ENCODE data around the gene LRRK1. TPM values are rescaled to one million over a fixed set of nuclear protein-coding genes. Genes with fewer than 3 reads are reported as not detected.

The LRRK1 gene
- polyA plus RNA-seq, 1 donor (not counting 4 experiments of a cell fraction or from before 2014, with no cell fraction given): 6.2 TPM

- no peak for FAIRE-seq
Measured at GRCh38 chr15:101033801-101034200, 114.6 kb downstream of the LRRK1 start.

GRCh38 chr15:101035611-101036010 is 116.5 kb downstream of the LRRK1 start:
- Histone ChIP-seq H2AFZ (ENCODE audit: control insufficient read depth, low read length) (no peak overlapping the region), H3K9me1 (ENCODE audit: control insufficient read depth, extremely low read depth, insufficient read depth, low read length) (no peaks in the 10 kb centered on the region), H3K27ac (ENCODE audit: control insufficient read depth, insufficient read depth, low read length) (no peak overlapping the region), H3K9me3 (ENCODE audit: control insufficient read depth, low read depth, low read length) (no peaks in the 10 kb centered on the region), H3K4me3 (ENCODE audit: control insufficient read depth in 2 of 3, extremely low read depth in 1 of 3, insufficient read depth in 2 of 3, low read depth in 1 of 3, low read length in 3 of 3) (no peak overlapping the region), H3K4me1 (ENCODE audit: control insufficient read depth, extremely low read depth, insufficient read depth, low read length) (peaks cover 6% of the 10 kb centered on the region), H3K36me3 (ENCODE audit: control insufficient read depth in 2 of 2, extremely low read depth in 1 of 2, insufficient read depth in 2 of 2, low read length in 2 of 2) (peaks cover 1 to 4% of the 10 kb centered on the region in 2 experiments), H3K27me3 (ENCODE audit: control insufficient read depth, extremely low read depth, insufficient read depth, low read length) (no peaks in the 10 kb centered on the region), H3K9ac (ENCODE audit: control insufficient read depth, extremely low read depth, insufficient read depth, low read length) (no peak overlapping the region), H3K79me2 (ENCODE audit: control insufficient read depth, insufficient read depth, low read length) (no peaks in the 10 kb centered on the region), H3K4me2 (ENCODE audit: control insufficient read depth, extremely low read depth, insufficient read depth, low read depth, low read length) (no peak overlapping the region), H4K20me1 (ENCODE audit: control insufficient read depth, extremely low read depth, insufficient read depth, low read length) (no peaks in the 10 kb centered on the region)
- DNase-seq (ENCODE audit: low read depth, low spot score) (no peak), FAIRE-seq (no peak)
- TF ChIP-seq EZH2 (IDR thresholded peaks at IDR 0.05; ENCODE audit: low read length) (no peak), CTCF (optimal IDR thresholded peaks at IDR 0.05 in 1 of 3, IDR thresholded peaks at IDR 0.05 in 1 of 3, conservative IDR thresholded peaks at IDR 0.05 in 1 of 3; ENCODE audit: extremely low read depth in 1 of 3, insufficient read depth in 2 of 3, low read length in 3 of 3) (no peak)
- dilution Hi-C loops (cut with MboI; ENCODE audit: extremely low pct_ligation_motif_present, low sequenced_read_pairs): no loop called here

More at GRCh38 chr15:101033801-101034200, 114.6 kb downstream of the LRRK1 start:
- Histone ChIP-seq H3K9me3 (ENCODE audit: control insufficient read depth, low read depth, low read length) (no peaks in the 10 kb centered on the region), H3K27me3 (ENCODE audit: control insufficient read depth, extremely low read depth, insufficient read depth, low read length) (no peaks in the 10 kb centered on the region), H3K4me3 (ENCODE audit: control insufficient read depth in 2 of 3, extremely low read depth in 1 of 3, insufficient read depth in 2 of 3, low read depth in 1 of 3, low read length in 3 of 3) (no peak overlapping the region), H3K4me1 (ENCODE audit: control insufficient read depth, extremely low read depth, insufficient read depth, low read length) (peaks cover 6% of the 10 kb centered on the region), H3K4me2 (ENCODE audit: control insufficient read depth, extremely low read depth, insufficient read depth, low read depth, low read length) (no peak overlapping the region), H3K27ac (ENCODE audit: control insufficient read depth, insufficient read depth, low read length) (no peak overlapping the region), H3K9me1 (ENCODE audit: control insufficient read depth, extremely low read depth, insufficient read depth, low read length) (no peaks in the 10 kb centered on the region), H4K20me1 (ENCODE audit: control insufficient read depth, extremely low read depth, insufficient read depth, low read length) (no peaks in the 10 kb centered on the region), H2AFZ (ENCODE audit: control insufficient read depth, low read length) (no peak overlapping the region), H3K9ac (ENCODE audit: control insufficient read depth, extremely low read depth, insufficient read depth, low read length) (no peak overlapping the region), H3K36me3 (ENCODE audit: control insufficient read depth in 2 of 2, extremely low read depth in 1 of 2, insufficient read depth in 2 of 2, low read length in 2 of 2) (peaks cover 5 to 6% of the 10 kb centered on the region in 2 experiments), H3K79me2 (ENCODE audit: control insufficient read depth, insufficient read depth, low read length) (no peaks in the 10 kb centered on the region)
- dilution Hi-C loops (cut with MboI; ENCODE audit: extremely low pct_ligation_motif_present, low sequenced_read_pairs): no loop called here
- no peak for TF ChIP-seq EZH2 (IDR thresholded peaks at IDR 0.05; ENCODE audit: low read length)
- no peak for TF ChIP-seq CTCF (optimal IDR thresholded peaks at IDR 0.05 in 1 of 3, IDR thresholded peaks at IDR 0.05 in 1 of 3, conservative IDR thresholded peaks at IDR 0.05 in 1 of 3; ENCODE audit: extremely low read depth in 1 of 3, insufficient read depth in 2 of 3, low read length in 3 of 3)
- DNase-seq (ENCODE audit: low read depth, low spot score): no peak
